ENCODE results near the gene ATAD2B.

DNA sequence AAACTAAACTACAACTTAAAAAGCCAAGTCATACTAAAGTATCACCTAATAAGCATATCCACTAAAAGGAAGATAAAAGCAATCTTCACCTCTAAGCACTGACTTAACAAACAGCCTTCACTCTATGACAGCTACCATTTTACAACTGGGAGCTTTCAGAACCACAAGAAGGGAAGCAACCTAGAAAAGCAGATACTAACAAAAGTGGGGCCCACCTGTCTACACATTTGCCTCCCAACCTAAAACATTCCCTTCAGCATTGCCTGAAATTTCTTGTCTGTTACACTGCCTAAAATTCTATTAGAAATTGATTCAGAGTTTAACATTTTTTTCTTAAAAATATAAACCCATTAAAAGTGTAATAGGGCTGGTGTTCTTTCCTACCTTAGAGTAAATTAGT is 172.0 kb downstream of the ATAD2B start:
- TF ChIP-seq, protein P1, sequence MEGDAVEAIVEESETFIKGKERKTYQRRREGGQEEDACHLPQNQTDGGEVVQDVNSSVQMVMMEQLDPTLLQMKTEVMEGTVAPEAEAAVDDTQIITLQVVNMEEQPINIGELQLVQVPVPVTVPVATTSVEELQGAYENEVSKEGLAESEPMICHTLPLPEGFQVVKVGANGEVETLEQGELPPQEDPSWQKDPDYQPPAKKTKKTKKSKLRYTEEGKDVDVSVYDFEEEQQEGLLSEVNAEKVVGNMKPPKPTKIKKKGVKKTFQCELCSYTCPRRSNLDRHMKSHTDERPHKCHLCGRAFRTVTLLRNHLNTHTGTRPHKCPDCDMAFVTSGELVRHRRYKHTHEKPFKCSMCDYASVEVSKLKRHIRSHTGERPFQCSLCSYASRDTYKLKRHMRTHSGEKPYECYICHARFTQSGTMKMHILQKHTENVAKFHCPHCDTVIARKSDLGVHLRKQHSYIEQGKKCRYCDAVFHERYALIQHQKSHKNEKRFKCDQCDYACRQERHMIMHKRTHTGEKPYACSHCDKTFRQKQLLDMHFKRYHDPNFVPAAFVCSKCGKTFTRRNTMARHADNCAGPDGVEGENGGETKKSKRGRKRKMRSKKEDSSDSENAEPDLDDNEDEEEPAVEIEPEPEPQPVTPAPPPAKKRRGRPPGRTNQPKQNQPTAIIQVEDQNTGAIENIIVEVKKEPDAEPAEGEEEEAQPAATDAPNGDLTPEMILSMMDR (IDR thresholded peaks at IDR 0.05 in 4 of 5, conservative IDR thresholded peaks at IDR 0.05 in 1 of 5) = no peak
- TF ChIP-seq POLR2A (IDR thresholded peaks at IDR 0.05) = no peak

All from gastrocnemius medialis (tissue), 4 donors.